Retina (tissue), 1 donor: Measurements from ENCODE around the gene POLQ.
A peak's percentile ranks its signal among the peaks of the same experiment; 100 is the strongest.
"Not testable (repeated sequence)": the region's sequence is repeated elsewhere in the genome, so short reads cannot be mapped to it uniquely, and the experiment has no call there.

Experiments
- DNase-seq: peaks from one replicate; pipeline ENCODE4 v3.0.0-alpha.2; 2016

Gene POLQ

GRCh38 chr3:121545574-121546455 is at the start of gene POLQ:
POLQ (minus strand) TSS chr3:121545988; CDS start chr3:121545877, 111 bp downstream.
- DNase-seq: peak; percentile 93

- no peak for DNase-seq
Measured at GRCh38 chr3:121594850-121595249, 49.1 kb upstream of the POLQ start.

- DNase-seq: not testable (repeated sequence)
Measured at GRCh38 chr3:121593806-121594205, 48.0 kb upstream of the POLQ start.

GRCh38 chr3:121592856-121593702 is 47.3 kb upstream of the POLQ start, which contains the start of gene FBXO40:
FBXO40 (plus strand) TSS chr3:121593379; CDS start chr3:121620576, 27,197 bp downstream.
- no peak for DNase-seq

GRCh38 chr3:121584418-121584817 is 38.6 kb upstream of the POLQ start:
- no peak for DNase-seq

- no peak for DNase-seq
Measured at GRCh38 chr3:121581691-121582090, 35.9 kb upstream of the POLQ start.

- no peak for DNase-seq
Measured at GRCh38 chr3:121574449-121574848, 28.7 kb upstream of the POLQ start.

GRCh38 chr3:121567649-121568048 is 21.9 kb upstream of the POLQ start, which contains the start of gene ARGFX:
ARGFX (plus strand) TSS chr3:121567949; CDS start chr3:121570714, 2,765 bp downstream.
- no peak for DNase-seq

GRCh38 chr3:121566773-121567172 is 21.0 kb upstream of the POLQ start:
- DNase-seq: no peak

GRCh38 chr3:121562148-121562547 is 16.4 kb upstream of the POLQ start:
- DNase-seq: no peak

- no peak for DNase-seq
Measured at GRCh38 chr3:121557426-121557934, 11.7 kb upstream of the POLQ start.

GRCh38 chr3:121552797-121553196 is 7.0 kb upstream of the POLQ start:
- DNase-seq: no peak

GRCh38 chr3:121552379-121552778 is 6.6 kb upstream of the POLQ start:
- DNase-seq: no peak

- DNase-seq: no peak
Measured at GRCh38 chr3:121545049-121545573, 677 bp downstream of the POLQ start.

- DNase-seq: no peak
Measured at GRCh38 chr3:121542924-121543323, 2.9 kb downstream of the POLQ start.

- no peak for DNase-seq
Measured at GRCh38 chr3:121531269-121531668, 14.5 kb downstream of the POLQ start.

GRCh38 chr3:121529308-121529707 is 16.5 kb downstream of the POLQ start:
- no peak for DNase-seq

GRCh38 chr3:121520510-121520909 is 25.3 kb downstream of the POLQ start:
- DNase-seq: no peak

- DNase-seq: no peak
Measured at GRCh38 chr3:121517953-121518655, 27.7 kb downstream of the POLQ start.

GRCh38 chr3:121515862-121516261 is 29.9 kb downstream of the POLQ start:
- DNase-seq: no peak

GRCh38 chr3:121515313-121515712 is 30.5 kb downstream of the POLQ start:
- DNase-seq: no peak

- no peak for DNase-seq
Measured at GRCh38 chr3:121514496-121514895, 31.3 kb downstream of the POLQ start.
